Panc1 (cell line): ENCODE measurements around the gene BTNL8.

Source experiments
- CTCF ChIP-seq: fragments of 450-650 bp; IDR thresholded peaks from 2 replicates; pipeline ENCODE4 v1.5.1; 2017; ENCODE audit warnings: mild to moderate bottlenecking
- POLR2AphosphoS5 ChIP-seq: IDR thresholded peaks from 2 replicates; pipeline ENCODE4 v1.6.1; 2012; ENCODE audit warnings: mild to moderate bottlenecking, low read depth, low read length, moderate library complexity

- TF ChIP-seq CTCF = no peak
- TF ChIP-seq POLR2AphosphoS5 = no peak
These were observed 32.0 kb upstream of the BTNL8 start for GRCh38 chr5:180866985-180867384.
